Measurements from ENCODE around the gene CD151. TPM values are rescaled to one million over a fixed set of nuclear protein-coding genes. Genes with fewer than 3 reads are reported as not detected.

The CD151 gene
- total RNA-seq, 1 experiment from 2014 or later = 127 TPM

GRCh38 chr11:842370-843002, 9.7 kb downstream of the CD151 start, which contains the start of the genes POLR2L and TSPAN4:
TSS of gene POLR2L (minus strand) at chr11:842529. CDS start at chr11:842508, 21 bp downstream.
TSS of gene TSPAN4 (plus strand) at chr11:842852. CDS start at chr11:850305, 7,453 bp downstream.
- no peaks in the 10 kb centered on the region for H3K27me3 ChIP-seq (replicated peaks; ENCODE audit: insufficient read depth, low read depth, low read length, poor library complexity)
- H3K27ac ChIP-seq (ENCODE audit: low read depth, low read length, poor library complexity, severe bottlenecking) = peak within 1 kb of the TSS; percentile 100
- CTCF ChIA-PET = no interaction called here
- H3K4me3 ChIP-seq (ENCODE audit: low read depth, low read length, poor library complexity, severe bottlenecking) = peak within 1 kb of the TSS; percentile 99
- intact Hi-C loops (cut with micrococcal nuclease; ENCODE audit: unreplicated experiment) = no loop called here
- POLR2A ChIA-PET (ENCODE audit: low non-redundant PET) = interaction anchor here (0.6 kb wide), 1 partner anchor 25 kb away, joined by 6 read pairs; no protein-coding TSS in a partner anchor
- TF ChIP-seq EZH2 (IDR thresholded peaks at IDR 0.05; ENCODE audit: borderline replicate concordance, low read depth, low read length, poor library complexity, severe bottlenecking) (no peak), CTCF (conservative IDR thresholded peaks at IDR 0.05; ENCODE audit: low read depth, low read length) (no peak)
- peak; percentile 92 for DNase-seq (ENCODE audit: low spot score)
- no TSS peak for BruUV-seq (replicated peaks)
- H3K4me1 ChIP-seq (ENCODE audit: insufficient read depth, low read length, poor library complexity, severe bottlenecking) = peaks cover 13% of the 10 kb centered on the region
- H3K9me3 ChIP-seq (ENCODE audit: low read depth, low read length, poor library complexity, severe bottlenecking) = no peaks in the 10 kb centered on the region
- peaks cover 15% of the 10 kb centered on the region for H3K36me3 ChIP-seq (ENCODE audit: insufficient read depth, low read length, poor library complexity, severe bottlenecking)

DNA sequence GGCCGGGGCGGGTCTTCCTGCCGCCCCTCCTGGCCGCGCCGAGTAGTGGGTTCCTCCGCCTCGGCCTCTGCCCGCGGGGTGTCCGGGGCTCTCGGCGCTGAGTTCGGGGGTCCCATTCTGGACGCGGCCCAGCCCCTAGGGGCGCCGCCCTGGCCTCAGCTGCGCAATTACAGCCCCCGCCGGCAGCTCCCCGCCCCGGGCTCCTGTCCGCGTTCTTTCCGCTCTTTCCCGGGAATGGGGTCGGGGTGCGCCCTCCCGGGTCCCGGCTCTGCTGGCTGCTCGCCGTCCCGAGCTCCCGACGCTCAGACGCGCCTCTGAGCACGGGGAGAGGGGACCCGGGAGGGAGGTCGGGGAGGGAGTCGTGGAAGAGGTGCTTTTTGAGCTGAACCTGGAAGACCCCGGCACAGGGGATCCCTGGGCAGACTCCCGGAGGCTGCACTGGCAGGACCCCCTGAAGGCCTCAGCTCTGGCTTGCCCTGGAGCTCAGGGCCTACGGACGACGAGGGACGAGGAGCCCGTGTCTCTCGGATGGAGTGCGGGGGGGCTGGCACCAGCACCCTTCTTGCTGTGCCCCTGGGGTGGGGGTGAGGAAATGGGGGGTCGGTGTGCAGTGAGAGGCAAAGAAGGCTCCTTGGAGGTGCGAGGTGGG, 10.5 kb downstream of the CD151 start:
- TF ChIP-seq EZH2 (IDR thresholded peaks at IDR 0.05; ENCODE audit: borderline replicate concordance, low read depth, low read length, poor library complexity, severe bottlenecking) = no peak
- no peak for TF ChIP-seq CTCF (conservative IDR thresholded peaks at IDR 0.05; ENCODE audit: low read depth, low read length)
- peak overlapping the region; percentile 99 for H3K4me3 ChIP-seq (ENCODE audit: low read depth, low read length, poor library complexity, severe bottlenecking)
- ChIA-PET CTCF (no interaction called here), POLR2A (ENCODE audit: low non-redundant PET) (interaction anchor here (0.6 kb wide), 2 partner anchors 24 to 51 kb away, joined by 6 to 20 read pairs; no protein-coding TSS in a partner anchor)
- peaks cover 11% of the 10 kb centered on the region for H3K36me3 ChIP-seq (ENCODE audit: insufficient read depth, low read length, poor library complexity, severe bottlenecking)
- no peak overlapping the region for H3K27ac ChIP-seq (ENCODE audit: low read depth, low read length, poor library complexity, severe bottlenecking)
- no peak for DNase-seq (ENCODE audit: low spot score)
- peaks cover 13% of the 10 kb centered on the region for H3K4me1 ChIP-seq (ENCODE audit: insufficient read depth, low read length, poor library complexity, severe bottlenecking)
- no peaks in the 10 kb centered on the region for H3K27me3 ChIP-seq (replicated peaks; ENCODE audit: insufficient read depth, low read depth, low read length, poor library complexity)
- no TSS peak for BruUV-seq (replicated peaks)
- H3K9me3 ChIP-seq (ENCODE audit: low read depth, low read length, poor library complexity, severe bottlenecking) = no peaks in the 10 kb centered on the region
- intact Hi-C loops (cut with micrococcal nuclease; ENCODE audit: unreplicated experiment) = no loop called here

DNA sequence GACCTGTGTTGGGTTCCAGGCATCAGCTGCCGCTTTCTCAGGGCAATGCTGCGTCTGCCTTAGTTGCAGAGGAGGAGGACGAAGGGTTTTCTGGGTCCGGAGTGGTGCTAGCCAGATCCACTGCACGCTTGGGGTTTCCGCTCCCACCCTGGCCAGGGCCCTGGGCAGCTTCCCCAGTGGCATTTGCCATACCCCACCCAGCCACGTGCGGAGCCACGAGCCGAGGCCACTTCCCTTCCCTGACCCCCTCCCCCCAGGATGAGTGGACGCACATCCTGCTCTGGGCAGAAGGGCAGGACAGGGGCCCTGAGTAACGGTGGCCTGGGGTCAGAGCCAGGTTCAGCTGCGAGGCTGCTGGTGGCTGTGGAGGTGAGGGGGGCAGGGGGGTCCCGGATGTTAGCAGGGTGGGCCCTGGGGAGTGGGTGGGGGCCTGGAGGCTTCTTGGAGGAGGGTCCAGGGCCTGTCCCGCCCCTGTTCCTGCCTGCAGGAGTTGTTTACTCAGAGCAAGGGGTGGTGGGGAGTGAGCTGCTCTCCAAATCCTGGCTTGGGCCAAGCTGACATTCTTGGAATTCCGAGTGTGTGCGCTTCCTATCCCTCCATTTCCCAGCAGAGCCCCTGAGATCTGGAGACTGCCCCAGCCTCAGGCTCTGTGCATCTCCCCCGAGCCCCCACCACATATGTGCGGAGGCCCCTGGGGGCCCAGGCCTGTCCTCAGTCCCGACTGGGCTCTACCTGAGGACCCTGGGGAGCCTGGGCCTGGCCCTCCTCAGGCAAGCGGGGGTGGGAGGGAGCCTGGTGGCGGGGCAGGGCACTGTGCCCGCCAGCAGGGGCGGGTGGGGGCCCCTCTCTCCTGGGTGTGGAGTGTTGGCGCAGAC, 11.3 kb downstream of the CD151 start:
- POLR2A ChIA-PET (ENCODE audit: low non-redundant PET) = no interaction called here
- DNase-seq (ENCODE audit: low spot score) = peak; percentile 68
- no TSS peak for BruUV-seq (replicated peaks)
- H3K27me3 ChIP-seq (replicated peaks; ENCODE audit: insufficient read depth, low read depth, low read length, poor library complexity) = no peaks in the 10 kb centered on the region
- CTCF ChIA-PET = no interaction called here
- H3K36me3 ChIP-seq (ENCODE audit: insufficient read depth, low read length, poor library complexity, severe bottlenecking) = peaks cover 10% of the 10 kb centered on the region
- peak overlapping the region; percentile 99 for H3K4me3 ChIP-seq (ENCODE audit: low read depth, low read length, poor library complexity, severe bottlenecking)
- H3K9me3 ChIP-seq (ENCODE audit: low read depth, low read length, poor library complexity, severe bottlenecking) = no peaks in the 10 kb centered on the region
- TF ChIP-seq EZH2 (IDR thresholded peaks at IDR 0.05; ENCODE audit: borderline replicate concordance, low read depth, low read length, poor library complexity, severe bottlenecking) (no peak), CTCF (conservative IDR thresholded peaks at IDR 0.05; ENCODE audit: low read depth, low read length) (no peak)
- intact Hi-C loops (cut with micrococcal nuclease; ENCODE audit: unreplicated experiment) = no loop called here
- peaks cover 21% of the 10 kb centered on the region for H3K4me1 ChIP-seq (ENCODE audit: insufficient read depth, low read length, poor library complexity, severe bottlenecking)
- no peak overlapping the region for H3K27ac ChIP-seq (ENCODE audit: low read depth, low read length, poor library complexity, severe bottlenecking)
